EH (cell line): Measurements from ENCODE around the gene CCDC112.
"Not testable (repeated sequence)": the region's sequence is repeated elsewhere in the genome, so short reads cannot be mapped to it uniquely, and the experiment has no call there.

ENCODE experiments used
- DNase-seq: peaks from one replicate; pipeline ENCODE4 v3.0.0-alpha.2; 2015; ENCODE audit warnings: low read depth

Gene CCDC112

GRCh38 chr5:115262011-115262320 lies 34.5 kb downstream of the CCDC112 start:
- peak; percentile 30 for DNase-seq

- no peak for DNase-seq
Observed at GRCh38 chr5:115260248-115260647, 36.2 kb downstream of the CCDC112 start.

- DNase-seq, result peak; percentile 45
Observed at GRCh38 chr5:115257981-115258380, 38.5 kb downstream of the CCDC112 start.

GRCh38 chr5:115249379-115249778 lies 47.1 kb downstream of the CCDC112 start:
- DNase-seq, result not testable (repeated sequence)

GRCh38 chr5:115246361-115246991 lies 50.0 kb downstream of the CCDC112 start:
- DNase-seq, result peak; percentile 50

- peak; percentile 15 for DNase-seq
Observed at GRCh38 chr5:115243412-115243811, 53.0 kb downstream of the CCDC112 start.

GRCh38 chr5:115241881-115242642 lies 54.4 kb downstream of the CCDC112 start:
- DNase-seq, result no peak

GRCh38 chr5:115237066-115237465 lies 59.4 kb downstream of the CCDC112 start:
- DNase-seq, result no peak

- DNase-seq, result no peak
Observed at GRCh38 chr5:115236599-115236998, 59.9 kb downstream of the CCDC112 start.

GRCh38 chr5:115231598-115231997 lies 64.9 kb downstream of the CCDC112 start:
- DNase-seq, result no peak

- no peak for DNase-seq
Observed at GRCh38 chr5:115229606-115230005, 66.8 kb downstream of the CCDC112 start.

- DNase-seq, result no peak
Observed at GRCh38 chr5:115227281-115227680, 69.2 kb downstream of the CCDC112 start.
